Mesenchymal stem cell (in vitro differentiated cells and primary cell): Measurements from ENCODE around the gene MOV10.

Experiments
- DNase-seq: peaks from one replicate; pipeline ENCODE4 v3.0.0-alpha.2; 2013
- H2AFZ ChIP-seq: one replicate; pipeline ENCODE4 v1.6.1; 2013; ENCODE audit warnings: low read depth, mild to moderate bottlenecking, control low read depth, inconsistent platforms, low read length, moderate library complexity
- H2AK5ac ChIP-seq: 2 replicates; pipeline ENCODE4 v1.6.1; 2013; ENCODE audit warnings: low read length, moderate library complexity, mild to moderate bottlenecking, inconsistent platforms; ENCODE audit not compliant: severe bottlenecking
- H2BK120ac ChIP-seq: one replicate; pipeline ENCODE4 v1.6.1; 2013; ENCODE audit warnings: low read depth, mild to moderate bottlenecking, inconsistent platforms, low read length, moderate library complexity
- H2BK12ac ChIP-seq, 2 experiments: one replicate each; pipeline ENCODE4 v1.6.1; 2013; ENCODE audit warnings: inconsistent platforms in 2 of 2, low read length in 2 of 2, mild to moderate bottlenecking in 2 of 2, moderate library complexity in 2 of 2, control low read depth in 1 of 2
- H2BK15ac ChIP-seq: one replicate; pipeline ENCODE4 v1.6.1; 2013; ENCODE audit warnings: mild to moderate bottlenecking, low read depth, inconsistent platforms; ENCODE audit not compliant: poor library complexity, severe bottlenecking
- H2BK5ac ChIP-seq: 2 replicates; pipeline ENCODE4 v1.6.1; 2013; ENCODE audit warnings: low read depth, mild to moderate bottlenecking, low read length, control low read depth, inconsistent platforms; ENCODE audit not compliant: poor library complexity, severe bottlenecking
- H3K14ac ChIP-seq, 2 experiments: one replicate each; pipeline ENCODE4 v1.6.1; 2013; ENCODE audit warnings: inconsistent platforms in 2 of 2, low read length in 2 of 2, control low read depth in 1 of 2, mild to moderate bottlenecking in 1 of 2, moderate library complexity in 1 of 2
- H3K18ac ChIP-seq, 2 experiments: one replicate each; pipeline ENCODE4 v1.6.1; 2013; ENCODE audit warnings: inconsistent platforms in 2 of 2, low read length in 2 of 2, control low read depth in 1 of 2, low read depth in 1 of 2, mild to moderate bottlenecking in 1 of 2
- H3K23ac ChIP-seq, 2 experiments: one replicate each; pipeline ENCODE4 v1.6.1; 2013; ENCODE audit warnings: inconsistent platforms in 2 of 2, low read length in 2 of 2, mild to moderate bottlenecking in 2 of 2, moderate library complexity in 2 of 2, control low read depth in 1 of 2
- H3K27ac ChIP-seq: 2 replicates; pipeline ENCODE4 v1.5.1; 2013; ENCODE audit warnings: mild to moderate bottlenecking, moderate library complexity, low read length, control low read depth, inconsistent platforms; ENCODE audit not compliant: poor library complexity, severe bottlenecking
- H3K27me3 ChIP-seq, 2 experiments: 2 replicates each; pipeline versions ENCODE4 v1.6.1 to v1.7.0; 2013; ENCODE audit warnings: low read length in 2 of 2, mild to moderate bottlenecking in 2 of 2, moderate library complexity in 2 of 2, control low read depth in 1 of 2, inconsistent platforms in 1 of 2; ENCODE audit not compliant: control insufficient read depth in 1 of 2, insufficient read depth in 1 of 2
- H3K36me3 ChIP-seq, 2 experiments: 2 replicates each; pipeline versions ENCODE4 v1.6.1 to v1.7.0; 2013; ENCODE audit warnings: low read length in 2 of 2, control low read depth in 1 of 2, inconsistent platforms in 1 of 2, low read depth in 1 of 2, mild to moderate bottlenecking in 1 of 2; ENCODE audit not compliant: insufficient read depth in 2 of 2, control insufficient read depth in 1 of 2
- H3K4ac ChIP-seq, 2 experiments: one replicate each; pipeline ENCODE4 v1.6.1; 2013; ENCODE audit warnings: inconsistent platforms in 2 of 2, low read length in 2 of 2, mild to moderate bottlenecking in 2 of 2, moderate library complexity in 2 of 2, control low read depth in 1 of 2, low read depth in 1 of 2
- H3K4me1 ChIP-seq: 2 replicates; pipeline ENCODE4 v1.6.1; 2013; ENCODE audit warnings: low read depth, low read length, control low read depth; ENCODE audit not compliant: control insufficient read depth, insufficient read depth
- H3K4me2 ChIP-seq: 2 replicates; pipeline ENCODE4 v1.6.1; 2013; ENCODE audit warnings: low read length, mild to moderate bottlenecking, inconsistent platforms; ENCODE audit not compliant: poor library complexity, severe bottlenecking
- H3K4me3 ChIP-seq, 2 experiments: 2 replicates each; pipeline versions ENCODE4 v1.5.1 to v1.7.0; 2013; ENCODE audit warnings: low read length in 2 of 2, mild to moderate bottlenecking in 2 of 2, control low read depth in 1 of 2, low read depth in 1 of 2; ENCODE audit not compliant: insufficient read depth in 1 of 2
- H3K79me1 ChIP-seq: replicated peaks from 2 replicates; pipeline ENCODE4 v1.6.1; 2013; ENCODE audit warnings: mild to moderate bottlenecking, control low read depth, low read length, inconsistent platforms; ENCODE audit not compliant: poor library complexity, severe bottlenecking
- H3K9ac ChIP-seq: 2 replicates; pipeline ENCODE4 v1.7.0; 2013; ENCODE audit warnings: mild to moderate bottlenecking, low read length, moderate library complexity
- H3K9me3 ChIP-seq: 2 replicates; pipeline ENCODE4 v1.7.0; 2013; ENCODE audit warnings: mild to moderate bottlenecking, low read length; ENCODE audit not compliant: control insufficient read depth
- H4K8ac ChIP-seq: one replicate; pipeline ENCODE4 v1.6.1; 2013; ENCODE audit warnings: inconsistent platforms, mild to moderate bottlenecking, low read length, moderate library complexity
- H4K91ac ChIP-seq: one replicate; pipeline ENCODE4 v1.6.1; 2013; ENCODE audit warnings: mild to moderate bottlenecking, low read length, inconsistent platforms
- WGBS: methylation state at CpG from one replicate; pipeline ENCODE4 v1.1.7; 2013; ENCODE audit warnings: mixed read lengths; 5-methylcytosine and 5-hydroxymethylcytosine counted together

Gene MOV10

GRCh38 chr1:112688781-112689193 lies 14.3 kb downstream of the MOV10 start:
- Histone ChIP-seq H2BK5ac (no peak overlapping the region), H3K36me3 (peaks cover 46 to 52% of the 10 kb centered on the region in 2 experiments), H3K4me2 (no peak overlapping the region), H3K18ac (no peak overlapping the region), H2BK15ac (no peak overlapping the region), H2BK12ac (no peak overlapping the region), H4K8ac (no peak overlapping the region), H3K9me3 (no peaks in the 10 kb centered on the region), H3K4me3 (no peak overlapping the region), H2BK120ac (no peak overlapping the region), H2AK5ac (no peak overlapping the region), H3K27ac (no peak overlapping the region), H3K4me1 (no peaks in the 10 kb centered on the region), H2AFZ (no peak overlapping the region), H3K9ac (no peak overlapping the region), H3K23ac (no peak overlapping the region), H4K91ac (no peak overlapping the region), H3K79me1 (peaks cover 42% of the 10 kb centered on the region), H3K4ac (no peak overlapping the region), H3K14ac (no peak overlapping the region), H3K27me3 (no peaks in the 10 kb centered on the region)
- 84% methylated on average over 13 of the region's 13 CpGs for WGBS
- no peak for DNase-seq

DNA sequence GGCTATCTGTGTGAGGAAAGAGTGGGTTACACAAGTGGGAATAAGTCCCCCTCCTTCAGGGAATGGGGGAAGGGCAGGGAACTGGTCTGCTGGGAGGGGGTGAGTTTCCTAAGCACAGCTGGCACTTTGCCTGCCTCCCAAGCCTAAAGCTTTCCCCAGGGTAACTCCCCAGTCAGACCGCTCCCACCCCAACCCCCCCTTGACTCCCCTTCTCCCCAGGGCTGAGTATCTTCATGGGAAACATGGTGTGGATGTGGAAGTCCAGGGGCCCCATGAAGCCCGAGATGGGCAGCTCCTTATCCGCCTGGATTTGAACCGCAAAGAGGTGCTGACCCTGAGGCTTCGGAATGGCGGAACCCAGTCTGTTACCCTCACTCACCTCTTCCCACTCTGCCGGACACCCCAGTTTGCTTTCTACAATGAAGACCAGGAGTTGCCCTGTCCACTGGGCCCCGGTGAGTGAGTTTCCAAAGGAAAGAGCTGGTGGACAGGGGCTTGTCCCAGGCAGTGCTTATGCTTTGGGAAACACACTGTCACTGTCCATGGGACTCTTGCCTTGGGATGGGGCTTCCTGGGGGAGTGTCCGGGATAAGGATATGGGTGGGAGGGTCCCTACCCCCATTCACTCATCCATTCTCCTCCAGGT lies 14.9 kb downstream of the MOV10 start:
- Histone ChIP-seq H3K4ac (no peak overlapping the region), H3K9ac (no peak overlapping the region), H2BK15ac (no peak overlapping the region), H3K4me1 (no peaks in the 10 kb centered on the region), H3K9me3 (no peaks in the 10 kb centered on the region), H2AFZ (no peak overlapping the region), H3K79me1 (peaks cover 46% of the 10 kb centered on the region), H3K14ac (no peak overlapping the region), H3K4me2 (no peak overlapping the region), H3K4me3 (no peak overlapping the region), H2BK120ac (no peak overlapping the region), H2BK5ac (no peak overlapping the region), H4K91ac (no peak overlapping the region), H4K8ac (no peak overlapping the region), H2AK5ac (no peak overlapping the region), H3K27ac (no peak overlapping the region), H3K18ac (no peak overlapping the region), H3K36me3 (peaks cover 52 to 57% of the 10 kb centered on the region in 2 experiments), H3K27me3 (no peaks in the 10 kb centered on the region), H2BK12ac (no peak overlapping the region), H3K23ac (no peak overlapping the region)
- 96% methylated on average over 7 of the region's 9 CpGs for WGBS
- no peak for DNase-seq

DNA sequence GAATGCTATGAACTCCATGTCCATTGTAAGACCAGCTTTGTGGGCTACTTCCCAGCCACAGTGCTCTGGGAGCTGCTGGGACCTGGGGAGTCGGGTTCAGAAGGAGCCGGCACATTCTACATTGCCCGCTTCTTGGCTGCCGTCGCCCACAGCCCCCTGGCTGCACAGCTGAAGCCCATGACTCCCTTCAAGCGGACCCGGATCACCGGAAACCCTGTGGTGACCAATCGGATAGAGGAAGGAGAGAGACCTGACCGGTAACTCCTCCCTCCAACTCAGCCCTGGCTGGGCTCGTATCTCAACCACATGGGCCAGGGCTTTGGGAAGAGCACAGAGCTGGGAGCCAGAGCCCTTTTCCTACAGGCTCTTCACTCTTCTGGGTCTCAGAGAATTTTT lies 15.4 kb downstream of the MOV10 start:
- H3K4ac ChIP-seq: no peak overlapping the region
- H3K27me3 ChIP-seq: no peaks in the 10 kb centered on the region
- H3K27ac ChIP-seq: no peak overlapping the region
- no peak overlapping the region for H3K18ac ChIP-seq
- H4K8ac ChIP-seq: no peak overlapping the region
- no peak overlapping the region for H3K9ac ChIP-seq
- no peak overlapping the region for H3K14ac ChIP-seq
- no peak overlapping the region for H2BK15ac ChIP-seq
- H2BK12ac ChIP-seq: no peak overlapping the region
- H2AK5ac ChIP-seq: no peak overlapping the region
- H2BK120ac ChIP-seq: no peak overlapping the region
- H3K23ac ChIP-seq: no peak overlapping the region
- 95% methylated on average over 11 of the region's 11 CpGs for WGBS
- DNase-seq: no peak
- H4K91ac ChIP-seq: no peak overlapping the region
- no peaks in the 10 kb centered on the region for H3K9me3 ChIP-seq
- H3K36me3 ChIP-seq: peaks cover 57 to 62% of the 10 kb centered on the region in 2 experiments
- peaks cover 3% of the 10 kb centered on the region for H3K4me1 ChIP-seq
- no peak overlapping the region for H2AFZ ChIP-seq
- H3K79me1 ChIP-seq: peaks cover 49% of the 10 kb centered on the region
- no peak overlapping the region for H3K4me3 ChIP-seq
- no peak overlapping the region for H3K4me2 ChIP-seq
- no peak overlapping the region for H2BK5ac ChIP-seq

GRCh38 chr1:112692681-112693080 lies 18.2 kb downstream of the MOV10 start:
- Histone ChIP-seq H2BK12ac (no peak overlapping the region), H3K9ac (no peak overlapping the region), H2BK5ac (no peak overlapping the region), H3K27ac (no peak overlapping the region), H3K23ac (no peak overlapping the region), H3K14ac (no peak overlapping the region), H3K4me2 (no peak overlapping the region), H3K27me3 (no peaks in the 10 kb centered on the region), H3K9me3 (no peaks in the 10 kb centered on the region), H2AFZ (no peak overlapping the region), H4K8ac (no peak overlapping the region), H2BK120ac (no peak overlapping the region), H3K79me1 (peaks cover 41% of the 10 kb centered on the region), H4K91ac (no peak overlapping the region), H3K18ac (no peak overlapping the region), H2AK5ac (no peak overlapping the region), H3K4ac (no peak overlapping the region), H2BK15ac (no peak overlapping the region), H3K4me3 (no peak overlapping the region), H3K36me3 (peaks cover 81 to 88% of the 10 kb centered on the region in 2 experiments), H3K4me1 (peaks cover 3% of the 10 kb centered on the region)
- WGBS: 96% methylated on average over 5 of the region's 5 CpGs
- no peak for DNase-seq
